Nephron (organoid): ENCODE measurements around the gene NEFH.

Experiments
- H3K27ac Mint-ChIP-seq, 3 experiments: 2 replicates each; pipeline ENCODE4 v1.8.0; 2020; ENCODE audit warnings: mixed read lengths in 3 of 3, mild to moderate bottlenecking in 2 of 3, moderate library complexity in 1 of 3
- H3K27me3 Mint-ChIP-seq: 2 replicates; pipeline ENCODE4 v1.8.0; 2021; ENCODE audit warnings: low read depth, mild to moderate bottlenecking, moderate library complexity, mixed read lengths
- H3K36me3 Mint-ChIP-seq: 2 replicates; pipeline ENCODE4 v1.8.0; 2020; ENCODE audit warnings: low read depth, mixed read lengths
- H3K4me1 Mint-ChIP-seq: 2 replicates; pipeline ENCODE4 v1.8.0; 2020; ENCODE audit warnings: mixed read lengths
- H3K4me3 Mint-ChIP-seq, 3 experiments: 2 replicates each; pipeline ENCODE4 v1.8.0; 2020; ENCODE audit warnings: mild to moderate bottlenecking in 3 of 3, mixed read lengths in 3 of 3, moderate library complexity in 2 of 3
- H3K9me3 Mint-ChIP-seq: 2 replicates; pipeline ENCODE4 v1.8.0; 2020; ENCODE audit warnings: mixed read lengths
- TF ChIP-seq, protein P1 (sequence below), 3 experiments: fragments of 200-600 bp; sonication (generic); IDR thresholded peaks; one replicate each; pipeline ENCODE4 v1.5.0; 2021; ENCODE audit warnings: antibody characterized with exemption in 3 of 3; ENCODE audit not compliant: unreplicated experiment in 3 of 3

Gene NEFH

DNA sequence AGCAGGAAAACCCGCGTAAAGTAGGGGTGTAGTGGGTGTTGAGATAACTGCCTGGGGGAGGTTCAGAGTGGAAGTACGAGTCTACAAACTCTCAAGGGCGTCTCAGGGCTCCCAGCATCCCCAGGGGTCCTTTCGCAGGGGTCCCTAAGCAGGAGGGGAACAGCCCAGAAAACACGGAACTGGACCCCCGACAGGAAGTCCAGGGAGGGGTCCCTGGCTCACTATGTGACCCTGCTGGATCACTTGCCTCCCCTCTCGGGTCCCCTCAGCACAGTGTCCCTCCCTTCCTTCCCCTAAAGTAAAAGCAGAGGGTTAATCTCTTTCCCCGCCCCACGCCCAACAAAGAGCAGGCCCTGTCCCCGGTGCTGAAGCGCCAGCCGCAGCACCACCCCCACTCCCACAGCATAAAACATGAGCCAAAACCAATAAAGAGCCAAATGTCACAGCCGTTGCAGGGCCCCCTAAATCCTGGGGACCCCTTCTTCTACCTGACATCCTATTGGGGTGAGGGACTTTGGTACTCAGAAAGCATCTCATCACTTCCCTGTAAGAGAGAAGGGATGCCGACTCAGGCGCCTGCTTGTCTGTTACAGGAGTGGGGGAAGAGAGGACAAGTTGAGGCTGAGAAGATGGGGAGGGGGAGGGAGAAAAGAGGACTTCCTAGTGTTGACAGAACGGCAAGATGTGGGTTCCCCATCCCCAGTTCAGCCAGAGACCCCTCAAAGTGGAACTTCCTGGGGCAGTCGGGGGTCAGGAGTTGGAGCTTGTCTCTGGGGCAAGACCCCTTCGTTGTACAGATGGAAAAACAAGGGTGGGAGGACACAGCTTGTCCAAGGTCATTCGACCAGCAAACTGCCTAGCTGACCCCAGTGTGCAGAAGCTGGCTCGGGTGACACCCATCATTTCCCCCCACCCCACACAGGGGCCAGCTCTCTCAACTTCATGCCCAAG is 1.4 kb upstream of the NEFH start:
- Mint-ChIP-seq H3K27me3 (peaks cover 63% of the 10 kb centered on the region), H3K36me3 (no peaks in the 10 kb centered on the region), H3K9me3 (no peaks in the 10 kb centered on the region), H3K27ac (no peak overlapping the region), H3K4me1 (peaks cover 26% of the 10 kb centered on the region), H3K4me3 (peak overlapping the region; percentile 59 to 79 (median 67))
- TF ChIP-seq, protein P1, sequence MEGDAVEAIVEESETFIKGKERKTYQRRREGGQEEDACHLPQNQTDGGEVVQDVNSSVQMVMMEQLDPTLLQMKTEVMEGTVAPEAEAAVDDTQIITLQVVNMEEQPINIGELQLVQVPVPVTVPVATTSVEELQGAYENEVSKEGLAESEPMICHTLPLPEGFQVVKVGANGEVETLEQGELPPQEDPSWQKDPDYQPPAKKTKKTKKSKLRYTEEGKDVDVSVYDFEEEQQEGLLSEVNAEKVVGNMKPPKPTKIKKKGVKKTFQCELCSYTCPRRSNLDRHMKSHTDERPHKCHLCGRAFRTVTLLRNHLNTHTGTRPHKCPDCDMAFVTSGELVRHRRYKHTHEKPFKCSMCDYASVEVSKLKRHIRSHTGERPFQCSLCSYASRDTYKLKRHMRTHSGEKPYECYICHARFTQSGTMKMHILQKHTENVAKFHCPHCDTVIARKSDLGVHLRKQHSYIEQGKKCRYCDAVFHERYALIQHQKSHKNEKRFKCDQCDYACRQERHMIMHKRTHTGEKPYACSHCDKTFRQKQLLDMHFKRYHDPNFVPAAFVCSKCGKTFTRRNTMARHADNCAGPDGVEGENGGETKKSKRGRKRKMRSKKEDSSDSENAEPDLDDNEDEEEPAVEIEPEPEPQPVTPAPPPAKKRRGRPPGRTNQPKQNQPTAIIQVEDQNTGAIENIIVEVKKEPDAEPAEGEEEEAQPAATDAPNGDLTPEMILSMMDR (IDR thresholded peaks at IDR 0.05; ENCODE audit: unreplicated experiment in 3 of 3), result no peak

DNA sequence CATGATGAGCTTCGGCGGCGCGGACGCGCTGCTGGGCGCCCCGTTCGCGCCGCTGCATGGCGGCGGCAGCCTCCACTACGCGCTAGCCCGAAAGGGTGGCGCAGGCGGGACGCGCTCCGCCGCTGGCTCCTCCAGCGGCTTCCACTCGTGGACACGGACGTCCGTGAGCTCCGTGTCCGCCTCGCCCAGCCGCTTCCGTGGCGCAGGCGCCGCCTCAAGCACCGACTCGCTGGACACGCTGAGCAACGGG is 169 bp downstream of the NEFH start:
- Mint-ChIP-seq H3K4me1 (peaks cover 26% of the 10 kb centered on the region), H3K36me3 (no peaks in the 10 kb centered on the region), H3K27ac (no peak overlapping the region), H3K9me3 (no peaks in the 10 kb centered on the region), H3K4me3 (no peak overlapping the region), H3K27me3 (peaks cover 63% of the 10 kb centered on the region)
- TF ChIP-seq, protein P1 (IDR thresholded peaks at IDR 0.05; ENCODE audit: unreplicated experiment in 3 of 3), result no peak

DNA sequence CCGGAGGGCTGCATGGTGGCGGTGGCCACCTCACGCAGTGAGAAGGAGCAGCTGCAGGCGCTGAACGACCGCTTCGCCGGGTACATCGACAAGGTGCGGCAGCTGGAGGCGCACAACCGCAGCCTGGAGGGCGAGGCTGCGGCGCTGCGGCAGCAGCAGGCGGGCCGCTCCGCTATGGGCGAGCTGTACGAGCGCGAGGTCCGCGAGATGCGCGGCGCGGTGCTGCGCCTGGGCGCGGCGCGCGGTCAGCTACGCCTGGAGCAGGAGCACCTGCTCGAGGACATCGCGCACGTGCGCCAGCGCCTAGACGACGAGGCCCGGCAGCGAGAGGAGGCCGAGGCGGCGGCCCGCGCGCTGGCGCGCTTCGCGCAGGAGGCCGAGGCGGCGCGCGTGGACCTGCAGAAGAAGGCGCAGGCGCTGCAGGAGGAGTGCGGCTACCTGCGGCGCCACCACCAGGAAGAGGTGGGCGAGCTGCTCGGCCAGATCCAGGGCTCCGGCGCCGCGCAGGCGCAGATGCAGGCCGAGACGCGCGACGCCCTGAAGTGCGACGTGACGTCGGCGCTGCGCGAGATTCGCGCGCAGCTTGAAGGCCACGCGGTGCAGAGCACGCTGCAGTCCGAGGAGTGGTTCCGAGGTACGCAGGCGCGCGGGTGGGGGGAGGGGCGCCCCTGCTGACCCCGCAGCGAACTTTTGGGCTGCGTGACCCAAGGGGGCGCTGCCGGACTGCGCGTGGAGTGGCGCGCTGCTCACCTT is 670 bp downstream of the NEFH start:
- Mint-ChIP-seq H3K9me3 (no peaks in the 10 kb centered on the region), H3K36me3 (no peaks in the 10 kb centered on the region), H3K27ac (no peak overlapping the region), H3K27me3 (peaks cover 59% of the 10 kb centered on the region), H3K4me3 (peak overlapping the region; percentile 78 to 81 (median 81)), H3K4me1 (peaks cover 26% of the 10 kb centered on the region)
- TF ChIP-seq, protein P1 (IDR thresholded peaks at IDR 0.05; ENCODE audit: unreplicated experiment in 3 of 3), result peak in 1 of 3 experiments; percentile 20

DNA sequence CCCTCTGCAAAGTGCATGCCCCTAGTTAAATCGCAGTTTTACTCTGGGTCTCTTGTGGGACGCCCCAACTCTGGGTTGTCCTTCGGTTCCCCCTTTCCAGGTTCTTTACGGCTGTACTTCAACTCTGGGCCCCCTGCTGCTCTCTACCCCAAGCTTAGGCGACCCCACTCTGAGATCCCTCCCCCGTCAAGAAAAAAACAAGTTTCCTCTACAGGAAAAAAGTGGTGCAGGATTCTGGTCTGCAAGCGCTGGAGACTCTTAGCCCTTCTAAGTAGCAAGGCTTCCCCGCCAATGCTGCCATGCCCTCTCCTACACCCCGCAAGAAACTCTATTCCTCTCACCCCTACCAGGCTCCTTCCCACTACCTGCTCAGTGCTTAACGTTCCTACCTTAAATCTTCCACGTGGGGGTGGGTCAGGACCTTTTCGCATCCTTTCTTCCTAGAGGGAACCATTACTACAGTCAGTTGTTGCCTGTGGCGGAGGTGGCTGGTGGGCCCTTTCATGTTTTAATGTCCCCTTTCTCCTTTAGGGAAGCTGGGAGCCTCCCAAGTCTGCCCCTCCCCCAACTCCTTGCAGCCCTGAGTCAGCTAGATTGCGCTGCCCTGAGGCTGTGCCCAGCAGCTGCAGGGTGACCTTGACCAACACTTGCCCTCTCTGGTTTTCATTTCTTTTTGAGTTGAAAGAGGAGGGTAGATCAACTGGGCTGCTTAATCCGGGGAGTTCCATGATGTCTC is 1.4 kb downstream of the NEFH start:
- H3K9me3 Mint-ChIP-seq, result no peaks in the 10 kb centered on the region
- H3K27ac Mint-ChIP-seq, result peak overlapping the region in 1 of 3 experiments; percentile 1
- peaks cover 54% of the 10 kb centered on the region for H3K27me3 Mint-ChIP-seq
- peak overlapping the region; percentile 78 to 81 (median 81) for H3K4me3 Mint-ChIP-seq
- peaks cover 26% of the 10 kb centered on the region for H3K4me1 Mint-ChIP-seq
- TF ChIP-seq, protein P1 (IDR thresholded peaks at IDR 0.05; ENCODE audit: unreplicated experiment in 3 of 3), result no peak
- peaks cover 4% of the 10 kb centered on the region for H3K36me3 Mint-ChIP-seq

DNA sequence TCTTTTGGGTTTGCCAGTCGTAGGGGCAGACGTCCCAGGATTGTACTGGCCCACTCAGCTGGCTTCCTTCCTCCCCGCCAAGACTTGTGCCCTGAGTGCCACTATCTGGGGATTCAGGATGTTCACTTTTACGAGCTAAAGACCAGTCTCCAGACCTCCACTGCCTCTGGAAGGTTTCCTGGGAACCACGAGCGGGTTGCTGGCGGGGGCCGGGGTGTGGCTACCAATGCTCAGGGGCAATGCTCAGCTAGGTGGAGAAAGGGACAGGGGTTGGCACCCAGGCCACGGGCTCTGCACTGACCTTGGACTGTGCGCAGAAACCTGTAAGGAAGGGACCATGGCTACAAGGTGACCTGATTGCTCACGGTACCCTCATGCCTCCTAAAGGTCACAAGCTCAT is 2.2 kb downstream of the NEFH start:
- TF ChIP-seq, protein P1 (IDR thresholded peaks at IDR 0.05; ENCODE audit: unreplicated experiment in 3 of 3), result no peak
- Mint-ChIP-seq H3K27me3 (peaks cover 47% of the 10 kb centered on the region), H3K27ac (no peak overlapping the region), H3K4me1 (peaks cover 26% of the 10 kb centered on the region), H3K4me3 (peak overlapping the region; percentile 78 to 81 (median 81)), H3K36me3 (peaks cover 4% of the 10 kb centered on the region), H3K9me3 (no peaks in the 10 kb centered on the region)
